ENCODE data around the gene CENPC.

GRCh38 chr4:67542076-67542475 is 3.2 kb downstream of the CENPC start:
- TF ChIP-seq CTCF (IDR thresholded peaks at IDR 0.05) (no peak), EP300 (IDR thresholded peaks at IDR 0.05) (no peak), POLR2A (IDR thresholded peaks at IDR 0.05) (no peak)

All from tibial nerve (tissue), 4 donors.